Stimulated activated CD8-positive, alpha-beta memory T cell treated with anti-CD3 and anti-CD28 coated beads, Interleukin-12 subunit alpha, Interleukin-12 subunit beta, amount 100 ng/mL, for 4 hours (primary cell): ENCODE results near the gene PPP1R12A.
"Not testable (repeated sequence)": the region's sequence is repeated elsewhere in the genome, so short reads cannot be mapped to it uniquely, and the experiment has no call there.

Experiments used
- DNase-seq: peaks from one replicate; pipeline ENCODE4 v3.0.0-alpha.2; 2020; ENCODE audit warnings: low read depth

PPP1R12A gene

DNA sequence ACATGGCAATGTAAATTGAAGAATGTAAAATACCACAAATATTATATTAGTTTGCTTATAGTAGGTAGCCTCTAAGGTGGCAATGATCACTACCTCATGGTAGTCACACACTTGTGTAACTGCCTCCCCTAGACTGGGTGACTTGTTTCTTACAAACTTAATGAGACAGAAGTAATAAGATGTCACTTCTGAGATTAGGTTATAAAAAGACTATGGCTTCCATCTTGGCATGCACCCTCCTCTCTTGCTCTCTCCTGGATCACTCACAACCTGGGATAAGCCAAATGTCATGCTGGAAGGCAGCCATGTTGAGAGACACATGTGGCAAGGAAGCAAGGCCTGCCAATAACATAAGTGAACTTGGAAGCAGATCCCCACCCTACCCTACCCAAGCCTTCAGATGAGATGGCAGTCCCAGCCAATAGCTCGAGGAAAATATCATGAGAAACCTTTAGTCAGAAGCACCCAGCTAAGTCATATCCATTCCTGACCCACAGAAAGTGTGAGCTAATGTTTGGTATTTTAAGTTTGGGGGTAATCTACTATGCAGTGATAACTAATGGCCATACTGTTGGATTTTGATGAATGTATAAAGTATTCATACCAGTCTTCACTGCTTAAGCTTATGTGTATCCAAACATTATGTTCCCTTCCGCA is 43.3 kb downstream of the PPP1R12A start:
- no peak for DNase-seq

DNA sequence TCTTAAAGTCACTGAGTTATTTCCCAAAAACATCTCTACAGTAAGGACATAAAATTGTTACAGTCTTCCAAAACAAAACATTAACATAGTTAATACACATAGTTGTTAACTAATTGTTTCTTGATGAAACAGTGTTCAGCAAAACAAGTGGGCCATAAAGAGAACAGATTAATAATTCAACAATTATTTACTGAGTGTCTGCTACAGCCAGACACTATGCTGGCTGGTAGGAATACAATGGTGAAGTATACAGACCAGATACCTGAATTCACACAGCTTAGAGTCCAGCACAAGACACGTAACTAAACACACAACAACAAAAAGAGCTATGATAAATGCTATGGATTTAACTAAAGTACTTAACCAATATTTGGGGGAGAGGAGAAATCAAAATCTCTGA is 47.0 kb downstream of the PPP1R12A start:
- no peak for DNase-seq

DNA sequence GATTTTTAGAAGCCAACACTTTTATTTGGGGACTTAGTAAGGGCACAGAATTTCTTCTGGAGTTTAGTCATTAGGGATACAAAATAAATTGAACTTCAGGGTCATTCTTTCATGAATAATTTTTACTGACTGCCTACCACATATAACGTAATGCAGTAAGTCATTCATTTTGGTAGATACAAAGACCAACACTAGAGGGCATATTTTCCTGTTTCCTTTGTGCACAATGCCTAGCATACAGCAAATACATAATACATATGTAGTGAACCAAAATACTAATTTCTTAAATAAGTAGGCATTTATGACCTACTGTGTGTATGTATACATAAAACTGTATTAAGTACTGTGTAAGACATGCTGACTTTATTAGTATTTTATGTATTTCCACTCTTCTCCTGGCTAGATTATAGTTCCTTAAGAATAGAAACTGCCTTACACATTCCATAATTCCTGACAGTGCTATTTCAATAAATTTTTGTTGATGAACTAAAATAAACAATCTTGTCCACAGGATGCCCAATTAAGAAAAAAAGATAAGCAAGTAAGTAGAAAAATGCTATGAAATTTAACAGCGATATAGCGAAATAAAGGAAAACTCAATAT is 47.9 kb downstream of the PPP1R12A start:
- no peak for DNase-seq

DNA sequence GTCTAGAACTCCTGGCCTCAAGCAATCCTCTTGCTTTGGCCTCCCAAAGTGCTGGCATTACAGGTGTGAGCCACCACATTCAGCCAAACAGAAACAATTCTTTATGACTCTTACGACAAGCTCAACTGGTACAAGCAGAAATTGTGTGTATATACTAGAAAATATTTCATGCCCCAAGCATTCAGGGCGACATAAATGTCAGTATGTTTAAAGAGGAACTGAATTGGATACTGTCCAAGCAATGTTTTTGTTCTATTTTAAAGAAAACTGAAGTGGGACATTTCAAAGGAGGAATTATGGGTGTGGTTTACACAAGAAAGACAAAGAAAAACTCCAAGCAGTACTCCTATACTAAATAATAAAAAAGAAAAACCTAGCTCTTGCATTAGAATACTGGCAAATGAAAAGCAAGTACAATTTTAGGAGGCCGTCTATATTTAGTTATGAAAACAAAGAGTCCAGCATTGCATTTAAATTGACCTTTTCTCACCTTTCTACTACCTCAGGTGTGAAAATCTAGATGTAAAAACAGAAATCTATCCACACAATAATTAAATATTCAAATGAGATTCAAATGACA is 48.9 kb downstream of the PPP1R12A start:
- DNase-seq: no peak

DNA sequence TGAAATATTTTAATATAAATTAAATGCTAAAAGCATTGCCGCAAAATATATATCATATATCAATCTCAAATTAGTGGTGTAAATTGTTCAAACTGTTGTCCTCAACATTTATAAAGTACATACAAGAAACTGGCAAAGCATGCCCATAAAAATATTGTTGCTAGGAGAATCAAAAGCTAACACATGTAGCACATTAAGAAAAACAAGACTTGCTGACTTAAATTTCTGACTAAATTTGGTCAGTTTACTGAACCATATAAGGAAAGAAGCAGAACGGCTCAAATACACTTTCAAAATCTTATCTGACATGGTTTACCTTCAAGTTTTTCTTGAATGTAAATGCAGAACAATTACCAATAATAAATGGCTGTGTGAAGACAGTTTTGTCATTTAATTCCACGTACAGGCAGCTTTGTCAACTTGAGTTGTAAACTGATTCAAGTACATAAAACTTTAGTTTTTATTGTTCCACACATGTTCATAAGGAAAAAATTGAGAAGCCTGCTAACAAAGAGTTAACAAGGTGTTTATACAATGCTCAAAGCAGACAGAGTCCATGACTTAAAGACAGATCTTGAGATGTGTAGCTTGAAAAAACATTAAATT is 50.4 kb downstream of the PPP1R12A start:
- DNase-seq: no peak

DNA sequence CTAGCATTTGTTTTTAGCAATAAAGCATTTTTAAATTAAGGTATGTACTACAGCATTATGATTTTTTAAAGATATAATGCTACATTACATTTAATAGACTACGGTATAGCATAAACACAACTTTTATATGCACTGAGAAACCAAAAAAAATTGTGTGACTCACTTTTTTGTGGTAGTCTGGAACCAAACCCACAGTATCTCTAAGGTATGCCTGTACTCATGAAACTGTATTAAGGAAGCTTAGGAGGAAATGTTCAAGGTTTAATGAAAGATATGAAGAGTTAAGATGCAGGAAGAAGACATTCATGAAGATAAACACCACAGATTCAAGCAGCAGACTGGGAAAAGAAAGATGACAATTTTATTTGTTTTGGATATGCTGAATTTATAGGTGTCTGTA is 51.7 kb downstream of the PPP1R12A start:
- no peak for DNase-seq

DNA sequence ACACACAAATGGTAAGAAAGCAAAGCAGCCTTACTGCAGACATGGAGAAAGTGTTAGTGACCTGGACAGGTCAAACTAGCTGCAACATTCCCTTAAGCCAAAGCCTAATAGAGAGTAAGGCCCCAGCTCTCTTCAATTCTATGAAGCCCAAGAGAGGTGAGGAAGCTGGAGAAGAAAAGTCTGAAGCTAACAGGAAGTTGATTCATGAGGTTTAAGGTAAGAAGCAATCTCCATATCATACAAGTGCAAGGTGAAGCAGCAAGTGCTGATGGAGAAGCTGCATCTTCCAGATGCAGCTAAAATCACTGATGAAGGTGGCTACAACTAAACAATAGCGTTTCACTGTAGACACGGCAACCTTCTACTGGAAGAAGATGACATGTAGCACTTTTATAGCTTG is 53.5 kb downstream of the PPP1R12A start:
- DNase-seq: no peak

DNA sequence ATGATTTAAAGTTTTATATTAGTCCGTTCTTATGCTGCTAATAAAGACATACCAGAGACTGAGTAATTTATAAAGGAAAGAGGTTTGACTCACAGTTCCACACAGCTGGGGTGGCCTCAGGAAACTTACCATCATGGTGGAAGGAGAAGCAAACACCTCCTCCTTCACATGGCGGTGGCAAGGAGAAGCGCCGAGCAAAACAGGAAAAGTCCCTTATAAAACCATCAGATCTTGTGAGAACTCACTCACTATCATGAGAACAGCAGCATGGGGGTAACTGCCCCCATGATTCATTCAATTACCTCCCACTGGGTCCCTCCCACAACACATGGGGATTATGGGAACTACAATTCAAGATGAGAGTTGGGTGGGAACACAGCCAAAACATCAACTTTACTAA is 56.4 kb downstream of the PPP1R12A start:
- not testable (repeated sequence) for DNase-seq

DNA sequence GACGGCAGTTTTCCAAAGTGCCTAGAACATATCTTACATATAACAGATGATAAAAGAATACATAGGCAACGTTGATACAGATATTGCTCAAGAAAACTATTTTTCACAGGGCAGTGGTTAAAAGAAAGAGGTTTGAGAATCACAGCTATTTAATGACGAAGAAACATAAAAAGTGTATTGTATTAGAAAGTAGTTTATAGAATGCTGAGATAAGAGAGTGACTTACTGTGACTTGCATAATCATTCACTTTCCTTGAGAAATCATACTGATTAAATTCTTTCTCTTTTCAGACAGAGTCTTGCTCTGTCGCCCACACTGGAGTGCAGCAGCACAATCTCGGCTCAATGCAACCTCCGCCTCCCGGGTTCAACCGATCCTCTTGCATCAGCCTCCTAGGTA is 57.7 kb downstream of the PPP1R12A start:
- DNase-seq: no peak

DNA sequence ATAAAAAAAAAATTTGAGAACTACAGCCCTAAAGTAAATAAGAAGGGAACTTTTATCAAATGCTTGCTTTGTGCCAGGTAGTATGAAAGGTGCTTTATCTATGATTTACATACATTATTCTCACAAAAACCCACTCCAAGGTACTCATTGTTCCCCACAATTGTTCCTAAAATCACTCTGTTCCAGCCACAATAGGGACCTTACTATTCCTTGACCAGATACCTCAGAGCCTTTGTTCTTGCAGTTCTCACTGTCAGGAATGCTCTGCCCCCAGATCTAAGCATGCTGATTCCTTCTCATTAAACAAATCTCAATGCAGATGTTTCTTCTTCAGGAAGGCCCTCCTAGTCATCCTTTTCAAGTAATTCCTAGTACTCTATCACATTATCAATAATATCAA is 60.2 kb downstream of the PPP1R12A start:
- no peak for DNase-seq

DNA sequence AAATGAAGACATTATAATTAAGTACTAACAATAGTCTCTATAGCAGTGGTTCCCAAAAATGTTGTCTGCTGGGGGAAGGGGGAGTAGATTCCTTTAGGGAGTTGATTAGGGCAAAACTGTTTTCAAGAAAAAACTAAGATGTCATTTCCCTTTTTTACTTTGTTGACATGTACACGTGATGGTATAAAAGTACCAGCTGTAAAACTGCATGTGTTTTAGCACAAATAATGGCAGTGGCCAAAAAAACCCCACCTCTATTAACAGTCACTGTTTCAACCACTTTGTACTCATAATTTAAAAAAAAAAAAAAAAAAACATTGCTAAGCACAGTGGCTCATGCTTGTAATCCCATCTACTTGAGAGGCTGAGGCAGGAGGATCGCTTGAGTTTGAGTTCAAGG is 61.7 kb downstream of the PPP1R12A start:
- no peak for DNase-seq

DNA sequence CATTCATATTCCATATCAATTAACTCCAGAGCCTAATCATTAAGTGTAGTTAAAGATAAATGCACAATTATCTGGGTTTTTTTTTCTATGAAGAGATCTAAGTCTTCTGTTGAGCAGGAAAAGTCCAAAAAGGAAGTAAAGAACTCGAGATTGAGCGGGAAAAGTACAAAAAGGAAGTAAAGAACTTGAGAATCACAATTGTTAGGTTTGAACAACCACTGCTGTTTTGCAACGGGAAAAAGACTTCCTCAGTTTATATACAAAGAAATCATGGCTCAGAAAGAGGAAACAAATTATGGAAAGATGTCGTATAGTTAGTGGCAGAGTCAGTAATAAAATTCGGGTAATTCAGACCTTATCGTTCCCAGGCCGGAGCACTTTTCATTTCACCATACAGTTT is 63.3 kb downstream of the PPP1R12A start:
- DNase-seq: no peak

DNA sequence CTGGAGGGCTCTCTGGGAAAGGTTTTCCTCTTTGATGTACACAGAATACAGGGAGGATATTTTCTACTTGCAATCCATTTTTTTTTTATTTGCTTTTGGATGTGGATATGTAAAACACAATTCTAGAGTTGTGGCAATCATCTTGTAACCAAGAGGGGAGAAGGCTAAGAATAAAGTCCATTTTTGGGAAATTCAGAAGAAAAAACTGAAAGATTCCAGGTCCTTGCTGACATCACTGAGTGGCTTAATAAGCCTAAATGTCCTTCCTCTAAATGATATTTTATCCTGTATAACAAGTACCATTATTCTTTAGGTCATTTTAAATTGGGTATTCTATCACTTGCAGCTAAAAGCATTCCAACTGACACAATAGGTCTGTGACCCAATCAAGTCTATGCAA is 64.0 kb downstream of the PPP1R12A start:
- DNase-seq: no peak

DNA sequence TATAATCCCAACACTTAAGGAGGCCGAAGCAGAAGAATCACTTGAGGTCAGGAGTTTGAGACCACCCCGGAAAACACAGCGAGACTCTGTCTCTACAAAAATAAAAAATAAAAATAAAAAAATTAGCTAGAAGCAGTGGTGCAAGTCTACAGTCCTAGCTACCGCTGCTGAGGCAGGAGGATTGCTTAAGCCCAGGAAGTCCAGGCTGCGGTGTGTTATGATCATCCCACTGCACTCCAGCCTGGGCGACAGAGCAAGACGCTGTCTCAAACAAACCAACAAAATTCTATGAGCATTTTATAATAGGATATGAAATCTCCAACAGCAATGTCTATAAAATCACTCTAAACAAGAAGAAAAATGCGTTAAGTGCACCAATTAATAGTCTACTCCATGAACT is 75.3 kb downstream of the PPP1R12A start:
- no peak for DNase-seq

DNA sequence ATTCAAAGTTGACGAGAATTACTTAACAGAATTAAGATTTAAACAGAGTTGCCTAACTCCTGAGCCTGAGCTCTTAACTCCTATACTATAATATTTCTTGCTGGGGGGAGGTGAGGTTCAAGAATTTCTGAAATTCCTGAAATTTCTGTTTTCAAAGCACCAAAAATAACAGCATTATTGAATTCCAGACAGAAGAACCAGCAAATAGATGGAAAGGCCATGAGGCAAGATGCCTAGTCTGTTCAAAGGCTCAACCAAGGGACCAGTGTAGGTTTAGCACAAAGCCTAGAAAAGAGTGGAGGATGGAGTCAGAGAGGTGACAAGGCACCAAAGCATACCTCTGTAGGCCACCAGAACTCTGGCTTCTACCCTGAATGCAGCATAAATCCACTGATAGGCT is 76.4 kb downstream of the PPP1R12A start:
- DNase-seq: no peak

DNA sequence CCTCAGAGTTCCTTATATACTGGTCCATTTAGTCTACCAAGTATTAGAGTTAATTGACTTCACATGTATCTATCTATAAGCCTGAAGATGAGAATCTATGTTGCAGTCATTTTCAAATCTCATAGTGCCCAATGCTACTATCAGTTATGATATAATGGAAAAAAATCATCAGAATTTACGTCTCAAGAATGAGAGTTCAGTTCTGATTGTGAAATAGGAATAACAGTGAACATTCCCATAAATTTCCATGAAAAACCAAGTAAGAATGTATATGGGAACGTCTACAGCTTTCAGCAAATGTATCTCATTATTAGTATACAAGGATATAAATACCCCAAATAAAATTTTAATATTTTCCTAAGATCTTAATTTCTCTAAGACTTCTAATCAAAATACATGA is 77.2 kb downstream of the PPP1R12A start:
- DNase-seq: no peak

DNA sequence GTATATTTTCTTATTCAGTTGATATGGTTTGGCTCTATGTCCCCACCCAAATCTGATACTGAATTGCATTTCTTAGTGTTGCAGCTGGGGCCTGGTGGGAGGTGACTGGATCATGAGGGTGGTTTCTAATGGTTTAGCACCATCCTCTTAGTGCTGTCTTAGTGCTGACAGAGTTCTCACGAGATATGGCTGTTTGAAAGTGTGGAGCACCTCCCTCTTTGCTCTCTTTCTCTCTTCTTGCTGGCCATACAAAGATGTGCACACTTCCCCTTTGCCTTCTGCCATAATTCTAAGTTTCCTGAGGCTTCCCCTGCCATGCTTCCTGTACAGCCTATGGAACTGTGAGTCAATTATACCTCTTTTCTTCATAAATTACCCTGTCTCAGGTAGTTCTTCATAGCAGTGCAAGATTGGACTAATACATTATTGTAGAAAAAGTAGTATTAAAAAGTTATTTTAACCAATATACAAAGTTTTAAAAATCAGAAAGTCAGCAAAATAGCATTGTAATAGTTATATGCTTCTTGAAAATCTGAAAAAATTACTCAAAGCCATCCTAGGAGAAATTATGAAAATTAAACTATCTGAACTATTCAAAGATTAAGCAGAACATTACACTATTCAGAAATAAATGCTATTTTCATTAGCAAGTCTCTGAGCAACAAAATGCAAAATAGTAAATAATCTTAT is 84.1 kb downstream of the PPP1R12A start:
- DNase-seq: no peak

DNA sequence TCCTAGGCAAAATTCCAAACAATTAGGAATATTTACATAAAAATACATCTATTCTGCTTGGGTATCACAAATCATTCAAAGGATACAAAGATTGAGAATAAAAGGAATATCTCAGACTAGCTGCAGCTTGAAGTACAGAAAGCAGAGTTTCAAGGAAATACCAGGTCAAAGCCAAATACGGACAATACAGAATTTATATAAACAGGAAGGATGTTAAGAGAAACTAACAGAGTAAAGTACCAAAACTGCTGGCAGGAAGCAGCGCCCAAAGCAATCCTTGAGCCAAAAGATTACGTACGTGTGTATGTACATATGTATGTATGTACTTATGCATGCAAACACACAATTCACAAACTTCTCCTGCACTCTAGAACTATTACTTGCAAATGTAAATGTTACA is 86.6 kb downstream of the PPP1R12A start:
- no peak for DNase-seq

DNA sequence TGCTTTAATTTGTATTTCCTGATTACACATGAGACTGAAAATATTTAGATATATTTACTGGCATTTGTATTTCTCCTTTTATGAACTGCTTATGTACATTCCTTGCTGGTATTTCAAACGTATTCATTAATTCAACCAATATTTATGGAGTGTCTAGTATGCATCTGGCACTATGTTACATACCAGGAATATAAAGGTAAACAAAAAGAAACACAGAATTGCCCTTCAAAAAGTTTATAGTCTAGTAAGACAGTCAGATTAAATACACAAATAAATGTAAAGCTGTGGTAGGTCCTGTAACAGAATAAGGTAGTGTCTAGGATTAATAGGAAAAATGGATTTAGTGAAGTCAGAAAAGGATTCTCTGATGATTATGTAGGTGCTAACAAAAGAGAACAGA is 87.5 kb downstream of the PPP1R12A start:
- DNase-seq: no peak

DNA sequence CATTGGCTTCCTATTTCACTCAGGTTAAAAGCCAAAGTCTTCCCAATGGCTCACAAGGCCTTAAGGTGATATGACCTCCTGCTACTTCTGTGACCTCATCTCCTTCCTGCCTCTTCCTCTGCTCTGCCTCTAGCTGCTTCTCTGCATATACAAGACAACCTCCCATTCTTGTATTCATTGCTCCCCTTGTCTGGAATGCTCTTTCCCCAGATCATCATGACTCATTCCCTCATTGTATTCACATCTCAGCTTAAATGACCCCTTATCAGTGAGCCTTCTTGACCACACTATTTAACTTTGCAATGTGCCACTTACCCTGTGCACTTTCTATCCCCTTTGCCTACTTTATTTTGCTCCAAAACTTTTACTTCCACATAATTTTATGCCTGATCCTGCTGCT is 90.2 kb downstream of the PPP1R12A start:
- no peak for DNase-seq

DNA sequence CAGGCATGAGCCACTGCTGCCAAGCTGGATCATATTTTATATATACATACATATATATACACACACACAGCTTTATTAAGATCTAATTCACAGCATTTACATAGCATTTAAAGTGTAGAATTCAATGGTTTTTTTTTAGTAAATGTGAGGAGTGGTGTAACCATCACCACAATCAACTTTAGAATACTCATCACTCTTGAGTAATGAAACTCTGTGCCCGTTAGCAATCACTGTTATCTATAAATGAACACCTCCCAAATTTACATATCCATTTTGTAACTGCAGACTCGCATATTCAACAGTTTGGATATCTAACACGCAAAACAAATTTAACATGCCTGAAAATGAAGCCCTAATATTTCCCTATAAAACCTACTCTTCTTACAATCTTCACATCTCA is 90.9 kb downstream of the PPP1R12A start:
- DNase-seq: no peak

DNA sequence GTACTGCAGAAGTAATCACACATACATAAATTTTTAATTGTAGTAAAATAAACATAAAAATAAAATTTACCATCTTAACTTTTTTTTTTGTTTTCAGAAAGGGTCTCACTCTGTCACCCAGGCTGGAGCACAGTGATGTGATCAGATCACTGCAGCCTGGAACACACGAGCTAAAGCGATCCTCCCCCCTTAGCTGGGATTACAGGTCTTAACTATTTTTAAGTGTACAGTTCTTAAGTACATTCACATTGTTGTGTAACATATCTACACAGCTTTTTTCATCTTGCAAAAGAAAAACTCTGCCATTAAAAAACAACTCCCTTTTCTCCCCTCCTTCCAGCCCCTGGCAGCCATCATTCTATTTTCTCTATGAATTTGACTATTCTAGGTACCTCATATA is 92.3 kb downstream of the PPP1R12A start:
- DNase-seq: no peak

DNA sequence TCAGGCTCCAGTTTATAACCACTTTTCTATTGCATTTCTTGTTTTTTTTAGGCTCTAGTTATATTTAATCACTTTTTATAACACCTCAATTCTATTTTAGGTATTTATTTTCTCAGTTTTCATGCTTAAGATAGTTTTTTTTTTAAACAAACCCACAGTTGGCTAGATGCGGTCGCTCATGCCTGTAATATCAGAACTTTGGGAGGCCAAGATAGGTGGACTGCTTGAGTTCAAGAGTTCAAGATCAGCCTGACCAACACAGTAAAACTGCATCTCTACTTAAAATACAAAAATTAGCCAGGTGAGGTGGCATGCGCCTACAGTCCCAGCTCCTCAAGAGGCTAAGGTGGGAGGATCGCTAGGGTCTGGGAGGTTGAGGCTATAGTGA is 93.0 kb downstream of the PPP1R12A start:
- no peak for DNase-seq
